ENCODE data around the gene PLPP7.
"Not testable (repeated sequence)": the region's sequence is repeated elsewhere in the genome, so short reads cannot be mapped to it uniquely, and the experiment has no call there.

PLPP7 gene

GRCh38 chr9:131331996-131332395 is 42.5 kb downstream of the PLPP7 start:
- not testable (repeated sequence) for DNase-seq (ENCODE audit: low read depth)

DNA sequence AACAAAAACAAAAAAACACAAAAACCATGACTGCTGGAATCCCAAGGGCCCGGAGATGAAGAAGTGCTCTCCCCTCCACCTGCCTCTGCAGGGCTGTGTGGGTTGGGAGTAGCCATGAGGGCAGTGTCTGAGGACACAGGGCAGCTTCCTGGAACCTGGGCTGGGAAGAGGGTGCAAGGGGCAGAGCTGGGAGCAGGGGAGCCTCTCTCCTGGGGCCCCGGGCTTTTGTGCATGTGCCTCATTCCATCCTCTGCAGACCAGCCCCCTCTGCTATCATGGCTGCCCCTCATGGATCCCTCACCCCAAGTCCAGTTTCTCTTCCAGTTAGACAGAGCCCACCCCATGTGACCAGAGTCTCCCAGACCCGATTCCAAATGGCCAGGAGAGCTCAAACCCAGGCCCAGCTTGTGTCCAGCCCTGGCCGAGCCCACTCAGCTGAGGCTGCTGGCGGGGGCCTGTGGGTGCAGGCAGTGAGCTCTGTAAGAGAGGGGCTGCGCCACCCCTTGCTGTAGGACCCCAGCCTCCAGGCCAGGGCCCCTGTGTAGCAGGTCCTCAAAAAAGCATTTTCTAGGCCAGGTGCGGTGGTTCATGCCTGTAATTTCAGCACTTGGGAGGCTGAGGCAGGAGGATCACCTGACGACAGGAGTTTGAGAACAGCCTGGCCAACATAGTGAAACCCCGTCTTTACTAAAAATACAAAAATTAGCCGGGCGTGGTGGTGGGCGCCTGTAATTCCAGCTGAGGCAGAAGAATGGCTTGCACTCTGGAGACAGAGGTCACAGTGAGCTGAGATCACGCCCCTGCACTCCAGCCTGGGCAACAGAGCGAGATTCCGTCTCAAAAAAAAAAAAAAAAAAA is 44.5 kb downstream of the PLPP7 start:
- no peak for DNase-seq (ENCODE audit: low read depth)

- DNase-seq (ENCODE audit: low read depth): no peak
Observed at GRCh38 chr9:131334629-131335367, 45.3 kb downstream of the PLPP7 start.

DNA sequence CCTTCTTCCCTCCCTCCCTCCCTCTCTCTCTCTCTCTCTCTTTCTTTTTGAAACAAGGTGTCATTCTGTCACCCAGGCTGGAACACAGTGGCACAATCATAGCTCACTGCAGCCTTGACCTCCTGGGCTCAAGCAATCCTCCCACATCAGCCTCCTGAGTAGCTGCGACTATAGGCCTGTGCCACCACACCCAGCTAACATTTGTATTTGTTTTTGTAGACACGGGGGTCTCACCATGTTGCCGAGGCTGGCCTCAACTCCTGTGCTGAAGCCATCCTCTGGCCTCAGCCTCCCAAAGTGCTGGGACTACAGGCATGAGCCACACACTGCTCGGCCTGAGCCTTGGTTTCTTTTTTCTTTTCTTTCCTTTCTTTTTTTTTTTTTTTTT is 45.8 kb downstream of the PLPP7 start:
- DNase-seq (ENCODE audit: low read depth): no peak

DNA sequence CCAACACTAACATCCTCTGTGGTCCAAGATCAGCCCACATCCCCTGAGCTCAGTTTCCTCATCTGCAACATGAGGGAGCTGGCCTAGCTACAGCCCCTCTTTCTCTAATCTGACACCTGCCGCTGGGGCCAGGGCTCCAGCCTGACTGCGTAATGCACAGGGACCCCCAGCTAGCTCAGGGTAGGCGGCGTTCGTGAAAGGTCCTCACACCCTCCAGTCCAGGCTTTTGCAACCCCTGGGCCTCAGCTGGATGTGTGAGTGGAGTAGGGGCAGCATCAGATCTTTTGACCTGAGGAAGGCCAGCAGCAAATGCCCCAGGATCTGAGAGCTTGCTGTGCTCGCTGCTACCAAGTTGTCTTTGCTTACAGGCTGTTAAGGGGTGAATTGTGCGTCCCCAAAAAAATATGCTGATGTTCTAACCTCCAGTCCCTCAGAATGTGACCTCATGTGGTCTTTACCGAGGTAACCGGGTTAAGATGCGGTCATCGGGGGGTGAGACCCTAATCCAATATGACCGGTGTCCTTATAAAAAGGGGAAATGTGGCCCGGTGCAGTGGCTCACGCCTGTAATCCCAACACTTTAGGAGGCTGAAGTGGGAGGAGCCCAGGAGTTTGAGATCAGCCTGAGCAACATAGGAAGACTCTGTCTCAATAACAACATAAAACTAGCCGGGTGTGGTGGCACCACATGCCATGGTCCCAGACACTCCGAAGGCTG is 47.8 kb downstream of the PLPP7 start:
- no peak for DNase-seq (ENCODE audit: low read depth)

DNA sequence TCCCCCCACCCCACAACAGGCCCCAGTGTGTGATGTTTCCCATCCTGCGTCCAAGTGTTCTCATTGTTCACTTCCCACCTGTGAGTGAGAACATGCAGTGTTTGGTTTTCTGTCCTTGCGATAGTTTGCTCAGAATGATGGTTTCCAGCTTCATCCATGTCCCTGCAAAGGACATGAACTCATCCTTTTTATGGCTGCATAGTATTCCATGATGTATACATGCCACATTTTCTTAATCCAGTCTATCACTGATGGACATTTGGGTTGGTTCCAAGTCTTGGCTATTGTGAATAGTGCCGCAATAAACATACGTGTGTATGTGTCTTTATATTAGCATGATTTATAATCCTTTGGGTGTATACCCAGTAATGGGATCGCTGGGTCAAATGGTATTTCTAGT is 49.7 kb downstream of the PLPP7 start:
- not testable (repeated sequence) for DNase-seq (ENCODE audit: low read depth)

DNA sequence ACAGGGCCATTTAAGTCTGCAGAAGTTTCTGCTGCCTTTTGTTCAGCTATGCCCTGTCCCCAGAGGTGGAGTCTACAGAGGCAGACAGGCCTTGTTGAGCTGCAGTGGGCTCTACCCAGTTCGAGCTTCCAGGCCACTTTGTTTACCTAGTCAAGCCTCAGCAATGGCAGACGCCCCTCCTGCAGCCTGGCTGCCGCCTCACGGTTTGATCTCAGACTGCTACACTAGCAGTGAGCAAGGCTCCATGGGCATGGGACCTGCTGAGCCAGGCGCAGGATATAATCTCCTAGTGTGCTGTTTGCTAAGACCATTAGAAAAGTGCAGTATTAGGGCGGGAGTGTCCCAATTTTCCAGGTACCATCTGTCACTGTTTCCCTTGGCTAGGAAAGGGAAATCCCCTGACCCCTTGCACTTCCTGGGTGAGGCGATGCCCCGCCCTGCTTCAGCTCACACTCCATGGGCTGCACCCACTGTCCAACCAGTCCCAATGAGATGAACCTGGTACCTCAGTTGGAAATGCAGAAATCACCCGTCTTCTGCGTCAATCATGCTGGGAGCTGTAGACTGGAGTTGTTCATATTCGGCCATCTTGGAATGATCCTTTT is 55.5 kb downstream of the PLPP7 start:
- DNase-seq (ENCODE audit: low read depth): not testable (repeated sequence)

- no peak for DNase-seq (ENCODE audit: low read depth)
Observed at GRCh38 chr9:131346559-131346958, 57.0 kb downstream of the PLPP7 start.

DNA sequence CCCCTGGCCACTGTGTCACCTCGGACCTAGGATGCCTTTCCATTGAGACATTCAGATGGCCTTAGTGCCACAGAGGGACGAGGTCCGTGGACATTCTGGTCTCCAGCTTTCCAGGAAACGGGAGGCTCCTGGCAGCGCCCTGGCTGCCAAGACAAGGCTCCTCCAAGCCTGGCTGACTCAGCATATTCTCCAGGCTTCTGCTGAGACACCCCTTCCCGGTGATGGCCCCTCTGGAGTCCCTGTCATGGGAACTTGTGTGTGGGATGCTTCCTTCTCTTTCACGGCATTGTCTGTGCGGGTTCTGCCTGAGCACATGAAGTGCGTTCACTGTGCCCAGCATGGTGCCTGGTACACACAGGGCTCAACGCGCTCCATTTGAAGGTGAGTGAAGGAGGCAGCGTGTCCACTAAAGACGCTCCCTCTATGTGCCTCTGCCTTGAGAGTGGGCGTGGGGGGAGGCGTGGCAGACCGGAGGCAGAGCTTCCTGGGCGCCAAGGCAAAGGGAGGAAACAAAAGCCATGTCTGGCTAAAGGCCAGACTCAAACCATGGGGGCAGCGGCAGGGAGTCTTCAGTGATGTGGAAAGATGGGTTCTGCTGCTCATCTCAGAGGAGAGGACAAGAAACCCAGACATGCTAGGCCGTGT is 58.0 kb downstream of the PLPP7 start:
- DNase-seq (ENCODE audit: low read depth): no peak

GRCh38 chr9:131348631-131349521 is 59.4 kb downstream of the PLPP7 start:
- peak; percentile 15 for DNase-seq (ENCODE audit: low read depth)

- DNase-seq (ENCODE audit: low read depth): no peak
Observed at GRCh38 chr9:131349522-131349880, 60.0 kb downstream of the PLPP7 start.

DNA sequence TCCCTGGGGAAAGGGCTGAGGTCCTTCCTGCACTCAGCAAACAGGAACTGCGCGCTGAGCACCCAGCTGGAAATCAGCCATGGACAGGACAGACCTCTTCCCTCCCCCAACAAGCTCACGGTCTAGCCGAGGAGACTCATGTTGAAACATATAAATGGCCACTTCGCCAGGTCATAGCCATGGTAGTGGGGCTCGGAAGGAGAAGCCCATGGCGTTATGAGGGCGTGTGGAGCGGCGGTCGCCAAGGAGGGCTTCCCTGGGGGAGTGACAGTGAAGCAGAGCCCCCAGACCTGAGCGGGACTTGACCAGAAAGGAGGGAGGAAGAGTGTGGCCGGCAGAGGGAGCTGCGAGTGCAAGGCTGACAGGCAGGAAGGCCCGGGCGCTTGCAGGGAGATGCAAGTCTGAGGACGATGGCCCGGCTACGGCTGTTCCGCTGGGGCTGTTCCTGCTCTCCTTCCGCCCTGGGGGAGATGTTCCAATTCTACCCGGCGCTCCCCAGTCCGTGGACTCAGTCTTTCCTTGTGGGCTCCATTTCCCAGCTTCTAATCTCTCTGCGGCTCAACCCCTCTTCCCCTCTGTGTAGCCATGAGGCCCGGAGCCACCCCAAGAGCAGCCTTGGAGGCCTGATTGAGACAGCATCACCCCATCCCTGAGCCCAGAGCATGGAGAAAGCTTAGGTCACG is 60.5 kb downstream of the PLPP7 start:
- peak; percentile 88 for DNase-seq (ENCODE audit: low read depth)

DNA sequence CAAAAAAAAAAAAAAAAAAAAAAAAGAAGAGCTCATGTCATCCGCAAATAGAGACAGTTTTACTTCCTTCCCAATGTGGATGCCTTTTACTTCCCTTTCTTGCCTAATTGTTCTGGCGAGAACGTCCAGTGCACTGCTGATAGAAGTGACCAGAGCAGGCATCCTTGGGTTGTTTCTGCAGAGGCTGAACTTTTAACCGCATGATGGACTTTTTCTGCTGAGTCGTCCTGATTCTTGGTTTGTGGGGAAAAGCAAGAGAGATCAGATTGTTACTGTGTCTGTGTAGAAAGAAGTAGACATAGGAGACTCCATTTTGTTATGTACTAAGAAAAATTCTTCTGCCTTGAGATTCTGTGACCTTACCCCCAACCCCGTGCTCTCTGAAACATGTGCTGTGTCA is 67.0 kb downstream of the PLPP7 start:
- DNase-seq (ENCODE audit: low read depth): not testable (repeated sequence)

DNA sequence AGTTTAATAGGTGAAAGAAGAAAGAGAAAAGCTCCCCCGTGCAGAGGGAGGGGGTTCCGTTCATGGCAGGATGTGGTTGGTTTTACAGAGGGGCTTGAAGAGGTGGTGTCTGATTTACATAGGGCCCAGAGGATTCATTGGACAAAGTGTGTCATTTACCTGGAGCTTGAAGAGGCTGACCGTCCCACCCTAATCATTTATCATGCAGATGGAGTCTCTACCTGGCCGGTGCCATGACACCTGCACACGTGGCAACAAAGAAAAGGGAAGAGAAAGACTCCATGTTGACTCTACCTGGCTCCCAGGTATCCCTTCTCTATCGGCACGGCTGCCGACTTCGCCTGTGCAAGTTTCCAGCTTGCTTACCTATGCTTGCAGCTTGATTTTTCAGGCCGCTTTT is 69.0 kb downstream of the PLPP7 start:
- DNase-seq (ENCODE audit: low read depth): no peak
